ENCODE measurements around the gene CATSPERD.

Gene CATSPERD

DNA sequence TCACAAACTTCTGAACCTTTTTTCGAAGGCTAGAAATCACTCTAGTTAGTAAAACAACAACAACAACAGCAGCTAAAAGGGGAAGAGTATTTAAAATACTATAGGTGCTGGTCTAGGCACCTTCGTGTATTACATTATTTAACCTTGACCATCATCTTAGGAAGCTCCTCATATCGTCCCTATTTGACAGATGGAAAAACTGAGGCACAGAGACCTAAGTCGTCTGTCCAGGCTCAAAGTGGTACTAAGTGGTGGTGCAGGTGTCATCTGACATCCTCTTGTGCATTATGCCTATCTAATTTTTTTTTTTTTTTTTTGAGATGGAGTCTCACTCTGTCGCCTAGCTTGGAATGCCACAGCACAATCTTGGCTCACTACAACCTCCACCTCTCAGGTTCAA lies 29.1 kb downstream of the CATSPERD start:
- no peak overlapping the region for H3K4me3 ChIP-seq (ENCODE audit: low read depth, low read length)
- TF ChIP-seq, protein P1, sequence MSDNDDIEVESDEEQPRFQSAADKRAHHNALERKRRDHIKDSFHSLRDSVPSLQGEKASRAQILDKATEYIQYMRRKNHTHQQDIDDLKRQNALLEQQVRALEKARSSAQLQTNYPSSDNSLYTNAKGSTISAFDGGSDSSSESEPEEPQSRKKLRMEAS (IDR thresholded peaks at IDR 0.05; ENCODE audit: low read depth, low read length): no peak
- TF ChIP-seq POLR2A (IDR thresholded peaks at IDR 0.05; ENCODE audit: extremely low read depth, insufficient read length) (no peak), MYC (IDR thresholded peaks at IDR 0.05; ENCODE audit: low read depth, low read length) (no peak)
- TF ChIP-seq, protein P2, sequence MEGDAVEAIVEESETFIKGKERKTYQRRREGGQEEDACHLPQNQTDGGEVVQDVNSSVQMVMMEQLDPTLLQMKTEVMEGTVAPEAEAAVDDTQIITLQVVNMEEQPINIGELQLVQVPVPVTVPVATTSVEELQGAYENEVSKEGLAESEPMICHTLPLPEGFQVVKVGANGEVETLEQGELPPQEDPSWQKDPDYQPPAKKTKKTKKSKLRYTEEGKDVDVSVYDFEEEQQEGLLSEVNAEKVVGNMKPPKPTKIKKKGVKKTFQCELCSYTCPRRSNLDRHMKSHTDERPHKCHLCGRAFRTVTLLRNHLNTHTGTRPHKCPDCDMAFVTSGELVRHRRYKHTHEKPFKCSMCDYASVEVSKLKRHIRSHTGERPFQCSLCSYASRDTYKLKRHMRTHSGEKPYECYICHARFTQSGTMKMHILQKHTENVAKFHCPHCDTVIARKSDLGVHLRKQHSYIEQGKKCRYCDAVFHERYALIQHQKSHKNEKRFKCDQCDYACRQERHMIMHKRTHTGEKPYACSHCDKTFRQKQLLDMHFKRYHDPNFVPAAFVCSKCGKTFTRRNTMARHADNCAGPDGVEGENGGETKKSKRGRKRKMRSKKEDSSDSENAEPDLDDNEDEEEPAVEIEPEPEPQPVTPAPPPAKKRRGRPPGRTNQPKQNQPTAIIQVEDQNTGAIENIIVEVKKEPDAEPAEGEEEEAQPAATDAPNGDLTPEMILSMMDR (IDR thresholded peaks at IDR 0.05; ENCODE audit: low read depth, low read length): no peak
- no peak for DNase-seq (ENCODE audit: low read depth)

DNA sequence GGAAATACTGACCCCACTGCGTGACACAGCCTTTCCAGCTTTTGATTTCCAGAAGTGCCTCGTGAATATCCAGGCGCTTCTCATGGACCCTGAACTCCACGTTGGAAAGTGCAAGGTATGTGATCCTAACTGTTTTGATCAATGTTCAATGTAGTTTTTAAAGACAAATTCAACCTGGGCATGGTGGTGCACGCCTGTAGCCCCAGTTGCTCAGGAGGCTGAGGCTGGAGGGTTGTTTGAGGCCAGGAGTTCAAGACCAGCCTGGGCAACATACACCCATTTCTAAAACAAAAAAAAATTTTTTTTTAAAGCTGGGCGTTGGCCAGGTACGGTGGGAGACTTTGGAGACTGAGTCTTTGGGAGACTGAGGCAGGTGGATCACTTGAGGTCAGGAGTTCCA lies 31.3 kb downstream of the CATSPERD start:
- TF ChIP-seq POLR2A (IDR thresholded peaks at IDR 0.05; ENCODE audit: extremely low read depth, insufficient read length) (no peak), MYC (IDR thresholded peaks at IDR 0.05; ENCODE audit: low read depth, low read length) (no peak)
- TF ChIP-seq, protein P2 (IDR thresholded peaks at IDR 0.05; ENCODE audit: low read depth, low read length): no peak
- TF ChIP-seq, protein P1 (IDR thresholded peaks at IDR 0.05; ENCODE audit: low read depth, low read length): no peak
- H3K4me3 ChIP-seq (ENCODE audit: low read depth, low read length): no peak overlapping the region
- DNase-seq (ENCODE audit: low read depth): no peak

GRCh38 chr19:5753743-5754142 lies 33.3 kb downstream of the CATSPERD start:
- TF ChIP-seq POLR2A (IDR thresholded peaks at IDR 0.05; ENCODE audit: extremely low read depth, insufficient read length) (no peak), MYC (IDR thresholded peaks at IDR 0.05; ENCODE audit: low read depth, low read length) (no peak)
- TF ChIP-seq, protein P1 (IDR thresholded peaks at IDR 0.05; ENCODE audit: low read depth, low read length): no peak
- TF ChIP-seq, protein P2 (IDR thresholded peaks at IDR 0.05; ENCODE audit: low read depth, low read length): no peak
- H3K4me3 ChIP-seq (ENCODE audit: low read depth, low read length): no peak overlapping the region
- DNase-seq (ENCODE audit: low read depth): no peak

DNA sequence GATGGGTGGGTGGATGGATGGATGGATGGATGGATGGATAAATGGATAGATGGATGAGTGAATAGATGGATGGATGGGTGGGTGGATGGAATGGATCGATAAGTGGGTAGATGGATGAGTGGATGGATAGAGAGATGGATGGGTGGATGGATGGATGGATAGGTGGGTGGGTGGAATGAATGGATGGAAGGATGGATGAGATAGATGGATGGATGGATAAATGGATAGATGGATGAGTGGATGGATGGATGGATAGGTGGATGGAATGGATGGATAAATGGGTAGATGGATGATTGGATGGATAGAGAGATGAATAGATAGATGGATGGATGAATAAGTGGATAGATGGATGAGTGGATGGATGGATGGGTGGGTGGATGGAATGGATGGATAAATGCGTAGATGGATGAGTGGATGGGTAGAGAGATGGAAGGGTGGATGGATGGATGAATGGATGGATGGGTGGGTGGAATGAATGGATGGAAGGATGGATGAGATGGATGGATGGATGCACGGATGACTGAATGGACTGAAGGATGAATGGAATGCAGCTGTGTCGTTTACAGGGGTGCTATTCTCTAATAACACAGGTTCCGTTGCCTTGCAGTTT lies 42.3 kb downstream of the CATSPERD start:
- no peak overlapping the region for H3K4me3 ChIP-seq (ENCODE audit: low read depth, low read length)
- TF ChIP-seq, protein P2 (IDR thresholded peaks at IDR 0.05; ENCODE audit: low read depth, low read length): no peak
- no peak for TF ChIP-seq MYC (IDR thresholded peaks at IDR 0.05; ENCODE audit: low read depth, low read length)
- TF ChIP-seq POLR2A (IDR thresholded peaks at IDR 0.05; ENCODE audit: extremely low read depth, insufficient read length): no peak
- TF ChIP-seq, protein P1 (IDR thresholded peaks at IDR 0.05; ENCODE audit: low read depth, low read length): no peak
- no peak for DNase-seq (ENCODE audit: low read depth)

- TF ChIP-seq, protein P1 (IDR thresholded peaks at IDR 0.05; ENCODE audit: low read depth, low read length): no peak
- TF ChIP-seq MYC (IDR thresholded peaks at IDR 0.05; ENCODE audit: low read depth, low read length): no peak
- TF ChIP-seq, protein P2 (IDR thresholded peaks at IDR 0.05; ENCODE audit: low read depth, low read length): no peak
- no peak for TF ChIP-seq POLR2A (IDR thresholded peaks at IDR 0.05; ENCODE audit: extremely low read depth, insufficient read length)
- DNase-seq (ENCODE audit: low read depth): no peak
- H3K4me3 ChIP-seq (ENCODE audit: low read depth, low read length): no peak overlapping the region
Measured at GRCh38 chr19:5765220-5765619, 44.8 kb downstream of the CATSPERD start.
